Right forelimb (tissue), 1 donor: Measurements from ENCODE around the gene METTL14.

Experiments
- DNase-seq: peaks from one replicate; pipeline ENCODE4 v3.0.0-alpha.2; 2018

The METTL14 gene

GRCh38 chr4:118760092-118760491, 74.9 kb downstream of the METTL14 start:
- DNase-seq: no peak

- no peak for DNase-seq
Observed at GRCh38 chr4:118760493-118760892, 75.3 kb downstream of the METTL14 start.

- no peak for DNase-seq
Observed at GRCh38 chr4:118761397-118762016, 76.3 kb downstream of the METTL14 start.

GRCh38 chr4:118762155-118762554, 77.0 kb downstream of the METTL14 start:
- no peak for DNase-seq

- DNase-seq: no peak
Observed at GRCh38 chr4:118762730-118763477, 77.7 kb downstream of the METTL14 start.
